Memory B cell (primary cell): ENCODE measurements around the gene KDM6A.

ENCODE experiments used
- ATAC-seq: fragments of 150-1000 bp; cut with Tn5 transposase; 2 replicates; pipeline ENCODE4 v1.10.0; 2021; ENCODE audit warnings: low read depth, mild to moderate bottlenecking, moderate library complexity
- DNase-seq, 2 donors: peaks; one replicate each; pipeline ENCODE4 v3.0.0; 2022; ENCODE audit warnings: low spot score in 2 of 2
- H3K27ac Mint-ChIP-seq: one replicate; pipeline ENCODE4 v1.8.0; 2022; ENCODE audit warnings: mild to moderate bottlenecking, moderate library complexity, mixed read lengths
- H3K27me3 Mint-ChIP-seq: one replicate; pipeline ENCODE4 v1.8.0; 2022; ENCODE audit warnings: mixed read lengths
- H3K36me3 Mint-ChIP-seq: one replicate; pipeline ENCODE4 v1.8.0; 2022; ENCODE audit warnings: mild to moderate bottlenecking, mixed read lengths
- H3K4me1 Mint-ChIP-seq: one replicate; pipeline ENCODE4 v1.8.0; 2022; ENCODE audit warnings: mixed read lengths
- H3K4me3 Mint-ChIP-seq: one replicate; pipeline ENCODE4 v1.8.0; 2022; ENCODE audit warnings: mild to moderate bottlenecking, moderate library complexity, mixed read lengths
- H3K9me3 Mint-ChIP-seq: one replicate; pipeline ENCODE4 v1.8.0; 2022; ENCODE audit warnings: mixed read lengths

The KDM6A gene

GRCh38 chrX:45001048-45001447 lies 128.1 kb downstream of the KDM6A start:
- H3K27ac Mint-ChIP-seq = peak overlapping the region; percentile 78
- peaks cover 13% of the 10 kb centered on the region for H3K36me3 Mint-ChIP-seq
- H3K4me3 Mint-ChIP-seq = no peak overlapping the region
- DNase-seq (no peak), ATAC-seq (no peak)
- peaks cover 36% of the 10 kb centered on the region for H3K4me1 Mint-ChIP-seq
- peaks cover 2% of the 10 kb centered on the region for H3K9me3 Mint-ChIP-seq
- no peaks in the 10 kb centered on the region for H3K27me3 Mint-ChIP-seq

- Mint-ChIP-seq H3K9me3 (peaks cover 5% of the 10 kb centered on the region), H3K27ac (no peak overlapping the region), H3K4me3 (no peak overlapping the region), H3K4me1 (peaks cover 30% of the 10 kb centered on the region), H3K27me3 (no peaks in the 10 kb centered on the region), H3K36me3 (peaks cover 14% of the 10 kb centered on the region)
- DNase-seq (no peak), ATAC-seq (no peak)
Observed at GRCh38 chrX:45003085-45003484, 130.1 kb downstream of the KDM6A start.

- ATAC-seq (no peak), DNase-seq (no peak)
- H3K27me3 Mint-ChIP-seq = no peaks in the 10 kb centered on the region
Observed at GRCh38 chrX:45006002-45006800, 133.2 kb downstream of the KDM6A start.

GRCh38 chrX:45007598-45007997 lies 134.6 kb downstream of the KDM6A start:
- ATAC-seq (peak; percentile 78), DNase-seq (no peak)
- Mint-ChIP-seq H3K9me3 (peaks cover 5% of the 10 kb centered on the region), H3K4me3 (no peak overlapping the region), H3K4me1 (peaks cover 20% of the 10 kb centered on the region), H3K36me3 (peaks cover 11% of the 10 kb centered on the region), H3K27me3 (no peaks in the 10 kb centered on the region), H3K27ac (no peak overlapping the region)

More at GRCh38 chrX:45006002-45006800, 133.2 kb downstream of the KDM6A start:
- Mint-ChIP-seq H3K36me3 (peaks cover 11% of the 10 kb centered on the region), H3K9me3 (peaks cover 5% of the 10 kb centered on the region), H3K4me3 (no peak overlapping the region), H3K27ac (no peak overlapping the region), H3K4me1 (peaks cover 22% of the 10 kb centered on the region)

GRCh38 chrX:45009371-45010000 lies 136.5 kb downstream of the KDM6A start:
- Mint-ChIP-seq H3K9me3 (peaks cover 5% of the 10 kb centered on the region), H3K27me3 (no peaks in the 10 kb centered on the region), H3K36me3 (peaks cover 8% of the 10 kb centered on the region), H3K4me1 (peaks cover 15% of the 10 kb centered on the region), H3K4me3 (no peak overlapping the region), H3K27ac (no peak overlapping the region)
- no peak for ATAC-seq
- no peak for DNase-seq

GRCh38 chrX:45011131-45011530 lies 138.1 kb downstream of the KDM6A start:
- Mint-ChIP-seq H3K9me3 (peaks cover 3% of the 10 kb centered on the region), H3K27me3 (no peaks in the 10 kb centered on the region), H3K27ac (no peak overlapping the region), H3K4me1 (peaks cover 15% of the 10 kb centered on the region), H3K36me3 (peaks cover 3% of the 10 kb centered on the region), H3K4me3 (no peak overlapping the region)
- no peak for DNase-seq
- ATAC-seq = no peak

- Mint-ChIP-seq H3K9me3 (no peaks in the 10 kb centered on the region), H3K27ac (no peak overlapping the region), H3K4me1 (peaks cover 12% of the 10 kb centered on the region), H3K4me3 (no peak overlapping the region), H3K27me3 (no peaks in the 10 kb centered on the region), H3K36me3 (no peaks in the 10 kb centered on the region)
- no peak for ATAC-seq
- DNase-seq = no peak
Observed at GRCh38 chrX:45011597-45011996, 138.6 kb downstream of the KDM6A start.

GRCh38 chrX:45017946-45018345 lies 145.0 kb downstream of the KDM6A start:
- no peak overlapping the region for H3K4me3 Mint-ChIP-seq
- H3K27ac Mint-ChIP-seq = peak overlapping the region; percentile 74
- no peaks in the 10 kb centered on the region for H3K27me3 Mint-ChIP-seq
- ATAC-seq (no peak), DNase-seq (no peak)
- peaks cover 1% of the 10 kb centered on the region for H3K36me3 Mint-ChIP-seq
- no peaks in the 10 kb centered on the region for H3K9me3 Mint-ChIP-seq
- H3K4me1 Mint-ChIP-seq = peaks cover 15% of the 10 kb centered on the region

GRCh38 chrX:45022150-45022549 lies 149.2 kb downstream of the KDM6A start:
- Mint-ChIP-seq H3K4me1 (peaks cover 30% of the 10 kb centered on the region), H3K4me3 (no peak overlapping the region), H3K9me3 (no peaks in the 10 kb centered on the region), H3K27me3 (no peaks in the 10 kb centered on the region), H3K36me3 (peaks cover 8% of the 10 kb centered on the region), H3K27ac (no peak overlapping the region)
- ATAC-seq = no peak
- DNase-seq = no peak

- Mint-ChIP-seq H3K27me3 (no peaks in the 10 kb centered on the region), H3K4me1 (peaks cover 28% of the 10 kb centered on the region), H3K36me3 (peaks cover 7% of the 10 kb centered on the region), H3K9me3 (no peaks in the 10 kb centered on the region), H3K27ac (no peak overlapping the region), H3K4me3 (no peak overlapping the region)
- DNase-seq (no peak), ATAC-seq (no peak)
Observed at GRCh38 chrX:45024501-45024900, 151.5 kb downstream of the KDM6A start.

GRCh38 chrX:45026036-45026435 lies 153.0 kb downstream of the KDM6A start:
- DNase-seq (no peak), ATAC-seq (no peak)
- Mint-ChIP-seq H3K36me3 (peaks cover 7% of the 10 kb centered on the region), H3K27me3 (no peaks in the 10 kb centered on the region), H3K27ac (no peak overlapping the region), H3K4me1 (peaks cover 29% of the 10 kb centered on the region), H3K4me3 (no peak overlapping the region), H3K9me3 (no peaks in the 10 kb centered on the region)

- Mint-ChIP-seq H3K36me3 (peaks cover 2% of the 10 kb centered on the region), H3K27ac (no peak overlapping the region), H3K4me1 (peaks cover 14% of the 10 kb centered on the region), H3K9me3 (no peaks in the 10 kb centered on the region), H3K27me3 (no peaks in the 10 kb centered on the region), H3K4me3 (no peak overlapping the region)
- ATAC-seq = no peak
- no peak for DNase-seq
Observed at GRCh38 chrX:45031830-45032378, 158.9 kb downstream of the KDM6A start.

GRCh38 chrX:45035071-45035470 lies 162.1 kb downstream of the KDM6A start:
- no peak for ATAC-seq
- no peak for DNase-seq
- H3K36me3 Mint-ChIP-seq = peaks cover 2% of the 10 kb centered on the region
- no peaks in the 10 kb centered on the region for H3K9me3 Mint-ChIP-seq
- no peak overlapping the region for H3K27ac Mint-ChIP-seq
- no peaks in the 10 kb centered on the region for H3K27me3 Mint-ChIP-seq
- no peak overlapping the region for H3K4me3 Mint-ChIP-seq
- H3K4me1 Mint-ChIP-seq = peaks cover 4% of the 10 kb centered on the region

GRCh38 chrX:45036161-45036560 lies 163.2 kb downstream of the KDM6A start:
- peaks cover 2% of the 10 kb centered on the region for H3K36me3 Mint-ChIP-seq
- no peak for DNase-seq
- H3K4me3 Mint-ChIP-seq = no peak overlapping the region
- no peak overlapping the region for H3K27ac Mint-ChIP-seq
- H3K4me1 Mint-ChIP-seq = peaks cover under 1% of the 10 kb centered on the region
- no peak for ATAC-seq
- H3K27me3 Mint-ChIP-seq = no peaks in the 10 kb centered on the region
- H3K9me3 Mint-ChIP-seq = no peaks in the 10 kb centered on the region
